ACC112 (cell line): ENCODE data around the gene BPIFA3.

Experiments used
- H2AFZ ChIP-seq: fragments of 200-600 bp; sonication (generic); one replicate; pipeline ENCODE4 v1.6.0; 2017; ENCODE audit warnings: antibody characterized with exemption, low read length; ENCODE audit not compliant: unreplicated experiment
- H3K27ac ChIP-seq: fragments of 200-600 bp; sonication (generic); 2 replicates; pipeline ENCODE4 v1.5.1; 2014; ENCODE audit warnings: low read depth, mild to moderate bottlenecking, antibody characterized with exemption, low read length, moderate library complexity
- H3K27me3 ChIP-seq: fragments of 200-600 bp; sonication (generic); 2 replicates; pipeline ENCODE4 v1.6.1; 2014; ENCODE audit warnings: mild to moderate bottlenecking, antibody characterized with exemption, low read length, moderate library complexity, mixed read lengths; ENCODE audit not compliant: insufficient read depth
- H3K36me3 ChIP-seq: fragments of 200-600 bp; sonication (generic); 2 replicates; pipeline ENCODE4 v1.6.1; 2016; ENCODE audit warnings: mild to moderate bottlenecking, antibody characterized with exemption, low read length, moderate library complexity, mixed read lengths; ENCODE audit not compliant: insufficient read depth
- H3K4me1 ChIP-seq: fragments of 200-600 bp; sonication (generic); one replicate; pipeline ENCODE4 v1.6.1; 2016; ENCODE audit warnings: low read length, mixed read lengths; ENCODE audit not compliant: insufficient read depth, unreplicated experiment, control insufficient read depth
- H3K4me3 ChIP-seq: fragments of 200-600 bp; sonication (generic); 2 replicates; pipeline ENCODE4 v1.5.1; 2014; ENCODE audit warnings: mild to moderate bottlenecking, low read depth, low read length
- H3K79me2 ChIP-seq: fragments of 200-600 bp; sonication (generic); one replicate; pipeline ENCODE4 v1.6.0; 2016; ENCODE audit warnings: low read length; ENCODE audit not compliant: control insufficient read depth, unreplicated experiment, insufficient read depth

BPIFA3 gene

GRCh38 chr20:33261465-33261864 is 44.3 kb downstream of the BPIFA3 start:
- peaks cover 10% of the 10 kb centered on the region for H3K4me1 ChIP-seq
- no peak overlapping the region for H3K4me3 ChIP-seq
- no peaks in the 10 kb centered on the region for H3K79me2 ChIP-seq
- peak overlapping the region; percentile 33; the same call in 1 of the 2 replicates for H3K27ac ChIP-seq
- H3K36me3 ChIP-seq = no peaks in the 10 kb centered on the region
- peak overlapping the region; percentile 16 for H2AFZ ChIP-seq
- peaks cover 12% of the 10 kb centered on the region for H3K27me3 ChIP-seq

GRCh38 chr20:33262658-33263065 is 45.5 kb downstream of the BPIFA3 start:
- peak overlapping the region; percentile 33 for H3K27ac ChIP-seq
- H3K4me1 ChIP-seq = peaks cover 10% of the 10 kb centered on the region

GRCh38 chr20:33263784-33264183 is 46.6 kb downstream of the BPIFA3 start:
- H2AFZ ChIP-seq = no peak overlapping the region
- peaks cover 24% of the 10 kb centered on the region for H3K27me3 ChIP-seq
- no peaks in the 10 kb centered on the region for H3K36me3 ChIP-seq
- H3K4me3 ChIP-seq = no peak overlapping the region
- peaks cover 10% of the 10 kb centered on the region for H3K4me1 ChIP-seq
- H3K27ac ChIP-seq = no peak overlapping the region
- H3K79me2 ChIP-seq = no peaks in the 10 kb centered on the region

More at GRCh38 chr20:33262658-33263065, 45.5 kb downstream of the BPIFA3 start:
- no peaks in the 10 kb centered on the region for H3K79me2 ChIP-seq
- H3K36me3 ChIP-seq = no peaks in the 10 kb centered on the region
- no peak overlapping the region; the same call in 1 of the 2 replicates for H3K4me3 ChIP-seq
- peaks cover 20% of the 10 kb centered on the region for H3K27me3 ChIP-seq
- peak overlapping the region; percentile 16 for H2AFZ ChIP-seq

GRCh38 chr20:33267701-33268100 is 50.5 kb downstream of the BPIFA3 start:
- no peak overlapping the region for H3K4me3 ChIP-seq
- H2AFZ ChIP-seq = no peak overlapping the region
- no peak overlapping the region for H3K27ac ChIP-seq
- peaks cover 45% of the 10 kb centered on the region for H3K27me3 ChIP-seq
- H3K79me2 ChIP-seq = no peaks in the 10 kb centered on the region
- H3K4me1 ChIP-seq = peaks cover 4% of the 10 kb centered on the region
- no peaks in the 10 kb centered on the region for H3K36me3 ChIP-seq

GRCh38 chr20:33272155-33272873 is 55.2 kb downstream of the BPIFA3 start:
- no peaks in the 10 kb centered on the region for H3K79me2 ChIP-seq
- H2AFZ ChIP-seq = no peak overlapping the region
- no peaks in the 10 kb centered on the region for H3K4me1 ChIP-seq
- H3K27ac ChIP-seq = no peak overlapping the region
- H3K36me3 ChIP-seq = no peaks in the 10 kb centered on the region
- H3K4me3 ChIP-seq = no peak overlapping the region
- peaks cover 34% of the 10 kb centered on the region for H3K27me3 ChIP-seq

GRCh38 chr20:33273117-33273851 is 56.1 kb downstream of the BPIFA3 start:
- H3K27me3 ChIP-seq = peaks cover 30% of the 10 kb centered on the region
- no peaks in the 10 kb centered on the region for H3K4me1 ChIP-seq
- no peaks in the 10 kb centered on the region for H3K79me2 ChIP-seq
- H3K4me3 ChIP-seq = no peak overlapping the region
- H3K27ac ChIP-seq = no peak overlapping the region
- H3K36me3 ChIP-seq = no peaks in the 10 kb centered on the region
- H2AFZ ChIP-seq = no peak overlapping the region

- Histone ChIP-seq H2AFZ (no peak overlapping the region), H3K4me3 (no peak overlapping the region), H3K27me3 (peaks cover 39% of the 10 kb centered on the region), H3K4me1 (no peaks in the 10 kb centered on the region), H3K27ac (no peak overlapping the region), H3K36me3 (no peaks in the 10 kb centered on the region), H3K79me2 (no peaks in the 10 kb centered on the region)
These were observed 58.1 kb downstream of the BPIFA3 start for GRCh38 chr20:33275215-33275614.

- Histone ChIP-seq H3K27ac (no peak overlapping the region), H3K4me3 (no peak overlapping the region), H3K79me2 (no peaks in the 10 kb centered on the region), H2AFZ (no peak overlapping the region), H3K27me3 (peaks cover 35% of the 10 kb centered on the region), H3K4me1 (no peaks in the 10 kb centered on the region), H3K36me3 (no peaks in the 10 kb centered on the region)
These were observed 58.7 kb downstream of the BPIFA3 start for GRCh38 chr20:33275871-33276270.

- no peak overlapping the region for H3K4me3 ChIP-seq
- H3K27ac ChIP-seq = no peak overlapping the region
- no peak overlapping the region for H2AFZ ChIP-seq
- H3K27me3 ChIP-seq = peaks cover 33% of the 10 kb centered on the region
- no peaks in the 10 kb centered on the region for H3K4me1 ChIP-seq
- no peaks in the 10 kb centered on the region for H3K79me2 ChIP-seq
- no peaks in the 10 kb centered on the region for H3K36me3 ChIP-seq
These were observed 59.4 kb downstream of the BPIFA3 start for GRCh38 chr20:33276303-33277113.
